Activated CD4-positive, alpha-beta T cell treated with anti-CD3 and anti-CD28 coated beads for 24 hours (primary cell): Measurements from ENCODE around the gene RASGRF2.

ENCODE experiments used
- DNase-seq, 2 donors: peaks; one replicate each; pipeline ENCODE4 v3.0.0-alpha.2; 2020; ENCODE audit warnings: low read depth in 2 of 2

The RASGRF2 gene

GRCh38 chr5:81169924-81170323, 209.8 kb downstream of the RASGRF2 start:
- DNase-seq = no peak

- no peak for DNase-seq
These were observed 211.6 kb downstream of the RASGRF2 start for GRCh38 chr5:81171769-81172168.

GRCh38 chr5:81172710-81173109, 212.5 kb downstream of the RASGRF2 start:
- no peak for DNase-seq

GRCh38 chr5:81177061-81177460, 216.9 kb downstream of the RASGRF2 start:
- DNase-seq = no peak

- no peak for DNase-seq
These were observed 219.8 kb downstream of the RASGRF2 start for GRCh38 chr5:81179959-81180358.

- DNase-seq = no peak
These were observed 220.8 kb downstream of the RASGRF2 start for GRCh38 chr5:81180780-81181460.

- no peak for DNase-seq
These were observed 221.6 kb downstream of the RASGRF2 start for GRCh38 chr5:81181576-81182316.

GRCh38 chr5:81182396-81183390, 222.5 kb downstream of the RASGRF2 start:
- DNase-seq = no peak

- no peak for DNase-seq
These were observed 223.9 kb downstream of the RASGRF2 start for GRCh38 chr5:81183811-81184748.

- DNase-seq = no peak
These were observed 224.6 kb downstream of the RASGRF2 start for GRCh38 chr5:81184749-81185110.

GRCh38 chr5:81187885-81188284, 227.7 kb downstream of the RASGRF2 start:
- no peak for DNase-seq

- no peak for DNase-seq
These were observed 228.8 kb downstream of the RASGRF2 start for GRCh38 chr5:81188962-81189361.

- no peak for DNase-seq
These were observed 229.8 kb downstream of the RASGRF2 start for GRCh38 chr5:81189875-81190498.

GRCh38 chr5:81191726-81192372, 231.7 kb downstream of the RASGRF2 start:
- no peak for DNase-seq

- DNase-seq = no peak
These were observed 232.2 kb downstream of the RASGRF2 start for GRCh38 chr5:81192373-81192750.

GRCh38 chr5:81194633-81195334, 234.6 kb downstream of the RASGRF2 start:
- peak; percentile 75 to 79 for DNase-seq

- no peak for DNase-seq
These were observed 235.3 kb downstream of the RASGRF2 start for GRCh38 chr5:81195335-81195929.

GRCh38 chr5:81202655-81203054, 242.5 kb downstream of the RASGRF2 start:
- DNase-seq = no peak

- DNase-seq = no peak
These were observed 243.6 kb downstream of the RASGRF2 start for GRCh38 chr5:81203729-81204128.
